A204.1 (cell line): ENCODE results near the gene CUL9.
"Not testable (repeated sequence)": the region's sequence is repeated elsewhere in the genome, so short reads cannot be mapped to it uniquely, and the experiment has no call there.

Source experiments
- FAIRE-seq: peaks from 2 replicates; lab custom pipeline; 2012; peaks lifted over from hg19 to GRCh38; lab: Jason Lieb, UNC

The CUL9 gene

GRCh38 chr6:43181942-43182860, at the start of gene CUL9:
Gene CUL9, plus strand, starts transcription at chr6:43182196. Its CDS starts 2,115 bp downstream, at chr6:43184311.
- no peak for FAIRE-seq

- no peak for FAIRE-seq
These were observed 43.7 kb upstream of the CUL9 start for GRCh38 chr6:43138267-43138666.

GRCh38 chr6:43139973-43140372, 42.0 kb upstream of the CUL9 start:
- not testable (repeated sequence) for FAIRE-seq

- FAIRE-seq, result no peak
These were observed 40.4 kb upstream of the CUL9 start for GRCh38 chr6:43141644-43142043.

- FAIRE-seq, result no peak
These were observed 39.9 kb upstream of the CUL9 start for GRCh38 chr6:43142101-43142500.

GRCh38 chr6:43143235-43144128, 38.5 kb upstream of the CUL9 start:
- FAIRE-seq, result no peak

- FAIRE-seq, result no peak
These were observed 37.1 kb upstream of the CUL9 start for GRCh38 chr6:43144879-43145278.

GRCh38 chr6:43146261-43146660, 35.7 kb upstream of the CUL9 start:
- no peak for FAIRE-seq

- no peak for FAIRE-seq
These were observed 35.0 kb upstream of the CUL9 start for GRCh38 chr6:43146709-43147688.

- no peak for FAIRE-seq
These were observed 34.1 kb upstream of the CUL9 start for GRCh38 chr6:43147691-43148477.

- FAIRE-seq, result no peak
These were observed 32.7 kb upstream of the CUL9 start for GRCh38 chr6:43149265-43149664.

GRCh38 chr6:43150051-43150751, 31.8 kb upstream of the CUL9 start:
- FAIRE-seq, result no peak

- no peak for FAIRE-seq
These were observed 22.4 kb upstream of the CUL9 start for GRCh38 chr6:43159599-43159998.

GRCh38 chr6:43163899-43164298, 18.1 kb upstream of the CUL9 start:
- no peak for FAIRE-seq

GRCh38 chr6:43170417-43170930, 11.5 kb upstream of the CUL9 start:
- FAIRE-seq, result no peak

GRCh38 chr6:43170931-43171706, 10.9 kb upstream of the CUL9 start, which contains the start of gene SRF:
Gene SRF, plus strand, starts transcription at chr6:43171269. Its CDS starts 388 bp downstream, at chr6:43171657.
- FAIRE-seq, result peak; percentile 96

- FAIRE-seq, result no peak
These were observed 10.3 kb upstream of the CUL9 start for GRCh38 chr6:43171707-43172103.

GRCh38 chr6:43172104-43173007, 9.6 kb upstream of the CUL9 start:
- FAIRE-seq, result no peak
